Measurements from ENCODE around the gene ERVW-1.

DNA sequence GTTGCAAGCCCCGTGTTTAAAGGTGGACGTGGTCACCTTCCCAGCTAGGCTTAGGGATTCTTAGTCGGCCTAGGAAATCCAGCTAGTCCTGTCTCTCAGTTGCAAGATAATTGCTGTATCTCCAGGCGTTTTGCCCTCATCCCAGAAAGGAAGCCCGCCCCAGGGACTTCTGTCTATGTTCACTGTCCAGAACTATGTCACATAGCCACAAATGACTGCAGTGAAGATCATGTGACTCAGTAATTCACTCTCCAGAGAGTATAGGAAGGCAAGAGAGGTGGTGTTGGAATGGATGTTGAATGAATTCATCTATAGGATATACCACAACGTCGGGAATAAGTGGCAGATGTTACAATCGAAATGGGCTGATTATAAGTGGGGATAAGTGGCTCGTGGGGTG is 349 bp upstream of the ERVW-1 start:
- TF ChIP-seq, protein P1, sequence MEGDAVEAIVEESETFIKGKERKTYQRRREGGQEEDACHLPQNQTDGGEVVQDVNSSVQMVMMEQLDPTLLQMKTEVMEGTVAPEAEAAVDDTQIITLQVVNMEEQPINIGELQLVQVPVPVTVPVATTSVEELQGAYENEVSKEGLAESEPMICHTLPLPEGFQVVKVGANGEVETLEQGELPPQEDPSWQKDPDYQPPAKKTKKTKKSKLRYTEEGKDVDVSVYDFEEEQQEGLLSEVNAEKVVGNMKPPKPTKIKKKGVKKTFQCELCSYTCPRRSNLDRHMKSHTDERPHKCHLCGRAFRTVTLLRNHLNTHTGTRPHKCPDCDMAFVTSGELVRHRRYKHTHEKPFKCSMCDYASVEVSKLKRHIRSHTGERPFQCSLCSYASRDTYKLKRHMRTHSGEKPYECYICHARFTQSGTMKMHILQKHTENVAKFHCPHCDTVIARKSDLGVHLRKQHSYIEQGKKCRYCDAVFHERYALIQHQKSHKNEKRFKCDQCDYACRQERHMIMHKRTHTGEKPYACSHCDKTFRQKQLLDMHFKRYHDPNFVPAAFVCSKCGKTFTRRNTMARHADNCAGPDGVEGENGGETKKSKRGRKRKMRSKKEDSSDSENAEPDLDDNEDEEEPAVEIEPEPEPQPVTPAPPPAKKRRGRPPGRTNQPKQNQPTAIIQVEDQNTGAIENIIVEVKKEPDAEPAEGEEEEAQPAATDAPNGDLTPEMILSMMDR (conservative IDR thresholded peaks at IDR 0.05; ENCODE audit: low read depth in 2 of 2) = no peak
- TF ChIP-seq, protein P2, sequence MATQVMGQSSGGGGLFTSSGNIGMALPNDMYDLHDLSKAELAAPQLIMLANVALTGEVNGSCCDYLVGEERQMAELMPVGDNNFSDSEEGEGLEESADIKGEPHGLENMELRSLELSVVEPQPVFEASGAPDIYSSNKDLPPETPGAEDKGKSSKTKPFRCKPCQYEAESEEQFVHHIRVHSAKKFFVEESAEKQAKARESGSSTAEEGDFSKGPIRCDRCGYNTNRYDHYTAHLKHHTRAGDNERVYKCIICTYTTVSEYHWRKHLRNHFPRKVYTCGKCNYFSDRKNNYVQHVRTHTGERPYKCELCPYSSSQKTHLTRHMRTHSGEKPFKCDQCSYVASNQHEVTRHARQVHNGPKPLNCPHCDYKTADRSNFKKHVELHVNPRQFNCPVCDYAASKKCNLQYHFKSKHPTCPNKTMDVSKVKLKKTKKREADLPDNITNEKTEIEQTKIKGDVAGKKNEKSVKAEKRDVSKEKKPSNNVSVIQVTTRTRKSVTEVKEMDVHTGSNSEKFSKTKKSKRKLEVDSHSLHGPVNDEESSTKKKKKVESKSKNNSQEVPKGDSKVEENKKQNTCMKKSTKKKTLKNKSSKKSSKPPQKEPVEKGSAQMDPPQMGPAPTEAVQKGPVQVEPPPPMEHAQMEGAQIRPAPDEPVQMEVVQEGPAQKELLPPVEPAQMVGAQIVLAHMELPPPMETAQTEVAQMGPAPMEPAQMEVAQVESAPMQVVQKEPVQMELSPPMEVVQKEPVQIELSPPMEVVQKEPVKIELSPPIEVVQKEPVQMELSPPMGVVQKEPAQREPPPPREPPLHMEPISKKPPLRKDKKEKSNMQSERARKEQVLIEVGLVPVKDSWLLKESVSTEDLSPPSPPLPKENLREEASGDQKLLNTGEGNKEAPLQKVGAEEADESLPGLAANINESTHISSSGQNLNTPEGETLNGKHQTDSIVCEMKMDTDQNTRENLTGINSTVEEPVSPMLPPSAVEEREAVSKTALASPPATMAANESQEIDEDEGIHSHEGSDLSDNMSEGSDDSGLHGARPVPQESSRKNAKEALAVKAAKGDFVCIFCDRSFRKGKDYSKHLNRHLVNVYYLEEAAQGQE (IDR thresholded peaks at IDR 0.05; ENCODE audit: unreplicated experiment) = no peak
